GM10266 (cell line): Measurements from ENCODE around the gene BRAT1.

Source experiments
- DNase-seq: peaks from one replicate; pipeline ENCODE4 v3.0.0; 2012; ENCODE audit errors: extremely low spot score
- CTCF ChIP-seq: IDR thresholded peaks from 2 replicates; pipeline ENCODE4 v1.5.1; 2012; ENCODE audit warnings: mild to moderate bottlenecking, low read depth; ENCODE audit not compliant: control insufficient read depth, insufficient read depth; ENCODE audit errors: missing control alignments

BRAT1 gene

GRCh38 chr7:2515424-2516193 lies 39.7 kb downstream of the BRAT1 start:
- DNase-seq = no peak
- no peak for TF ChIP-seq CTCF

- DNase-seq = no peak
- no peak for TF ChIP-seq CTCF
These were observed 40.6 kb downstream of the BRAT1 start for GRCh38 chr7:2514473-2515423.

- no peak for TF ChIP-seq CTCF
- DNase-seq = no peak
These were observed 41.6 kb downstream of the BRAT1 start for GRCh38 chr7:2513702-2514101.

- no peak for DNase-seq
- TF ChIP-seq CTCF = no peak
These were observed 42.6 kb downstream of the BRAT1 start for GRCh38 chr7:2512713-2513112.

- peak; percentile 74 for DNase-seq
- no peak for TF ChIP-seq CTCF
These were observed 43.1 kb downstream of the BRAT1 start for GRCh38 chr7:2512179-2512661.

- DNase-seq = no peak
- no peak for TF ChIP-seq CTCF
These were observed 43.6 kb downstream of the BRAT1 start for GRCh38 chr7:2511769-2512168.
